ENCODE results near the gene TRPM1.

The TRPM1 gene

DNA sequence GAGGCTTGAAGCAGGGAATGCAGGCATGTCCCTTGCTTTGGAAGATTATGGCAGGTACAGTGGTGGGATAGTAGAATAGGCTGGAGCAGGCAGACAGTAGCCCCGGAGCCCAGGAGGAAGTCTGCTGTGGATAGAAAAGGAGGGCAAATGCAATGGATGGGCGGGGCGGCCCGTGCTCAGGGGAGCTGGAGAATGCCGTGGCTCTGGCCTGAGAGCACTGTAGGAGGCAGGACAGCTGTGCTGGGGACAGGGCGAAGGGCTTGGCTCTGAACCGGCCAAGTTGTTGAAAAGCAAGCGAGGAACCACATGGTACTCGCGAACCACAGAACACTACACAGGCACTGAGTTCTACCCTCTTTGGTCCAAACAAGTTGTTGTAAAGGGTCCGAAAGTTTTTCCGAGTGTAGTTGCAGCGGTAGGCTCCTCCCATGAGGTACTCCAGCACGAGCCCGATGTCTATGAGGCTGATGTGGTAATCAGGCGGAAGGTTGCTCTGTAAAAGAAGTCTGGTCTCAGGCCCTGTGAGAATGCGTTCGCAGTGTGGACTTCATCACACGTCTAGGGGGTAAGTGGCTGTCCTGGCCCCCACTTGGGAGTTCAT lies 54.7 kb downstream of the TRPM1 start:
- no peak overlapping the region for H3K4me3 ChIP-seq (ENCODE audit: low read depth, low read length)
- TF ChIP-seq, protein P1, sequence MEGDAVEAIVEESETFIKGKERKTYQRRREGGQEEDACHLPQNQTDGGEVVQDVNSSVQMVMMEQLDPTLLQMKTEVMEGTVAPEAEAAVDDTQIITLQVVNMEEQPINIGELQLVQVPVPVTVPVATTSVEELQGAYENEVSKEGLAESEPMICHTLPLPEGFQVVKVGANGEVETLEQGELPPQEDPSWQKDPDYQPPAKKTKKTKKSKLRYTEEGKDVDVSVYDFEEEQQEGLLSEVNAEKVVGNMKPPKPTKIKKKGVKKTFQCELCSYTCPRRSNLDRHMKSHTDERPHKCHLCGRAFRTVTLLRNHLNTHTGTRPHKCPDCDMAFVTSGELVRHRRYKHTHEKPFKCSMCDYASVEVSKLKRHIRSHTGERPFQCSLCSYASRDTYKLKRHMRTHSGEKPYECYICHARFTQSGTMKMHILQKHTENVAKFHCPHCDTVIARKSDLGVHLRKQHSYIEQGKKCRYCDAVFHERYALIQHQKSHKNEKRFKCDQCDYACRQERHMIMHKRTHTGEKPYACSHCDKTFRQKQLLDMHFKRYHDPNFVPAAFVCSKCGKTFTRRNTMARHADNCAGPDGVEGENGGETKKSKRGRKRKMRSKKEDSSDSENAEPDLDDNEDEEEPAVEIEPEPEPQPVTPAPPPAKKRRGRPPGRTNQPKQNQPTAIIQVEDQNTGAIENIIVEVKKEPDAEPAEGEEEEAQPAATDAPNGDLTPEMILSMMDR (IDR thresholded peaks at IDR 0.05; ENCODE audit: low read depth, low read length, missing control alignments): no peak
- in situ Hi-C loops (cut with HindIII; ENCODE audit: low sequenced_read_pairs): no loop called here
- no peak for DNase-seq (ENCODE audit: low read depth)

DNA sequence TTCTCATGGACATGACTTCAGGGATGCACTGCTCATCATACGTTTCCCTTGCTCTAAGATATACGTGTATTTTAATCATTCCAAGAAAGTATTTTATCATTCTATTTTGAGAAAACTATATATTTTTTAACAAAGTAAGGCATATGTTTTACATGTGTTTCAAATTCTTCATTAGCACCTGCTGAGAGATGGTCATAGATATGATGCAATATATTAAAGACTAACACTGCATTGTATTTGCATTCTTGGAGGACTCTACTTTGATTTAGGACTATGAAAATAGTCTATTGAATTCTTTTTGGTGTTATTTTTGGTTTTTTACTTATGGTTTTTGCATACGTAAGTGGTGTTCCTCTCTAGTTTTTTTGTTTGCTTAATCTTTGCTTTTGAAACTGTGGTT lies 55.9 kb downstream of the TRPM1 start:
- DNase-seq (ENCODE audit: low read depth): no peak
- TF ChIP-seq, protein P1 (IDR thresholded peaks at IDR 0.05; ENCODE audit: low read depth, low read length, missing control alignments): no peak
- in situ Hi-C loops (cut with HindIII; ENCODE audit: low sequenced_read_pairs): no loop called here
- no peak overlapping the region for H3K4me3 ChIP-seq (ENCODE audit: low read depth, low read length)

DNA sequence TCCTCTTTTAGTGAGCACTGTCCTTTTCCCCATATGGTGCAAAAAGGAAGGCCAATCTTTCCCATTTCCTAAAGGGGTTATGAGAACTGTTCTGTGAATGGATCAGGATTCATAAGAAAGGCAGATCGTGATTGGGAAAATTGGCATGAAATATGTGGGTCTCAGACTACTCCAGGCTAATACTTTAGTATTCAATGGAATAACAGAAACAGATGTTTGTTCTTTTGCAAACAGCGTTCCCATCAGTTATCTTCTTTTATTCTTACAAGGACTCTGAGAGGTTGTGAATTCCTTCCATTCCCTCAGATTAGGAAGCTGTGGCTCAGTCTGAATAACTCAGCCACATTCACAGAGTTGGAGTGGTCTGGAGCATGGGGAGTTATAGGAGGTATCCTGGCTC lies 58.8 kb downstream of the TRPM1 start:
- H3K4me3 ChIP-seq (ENCODE audit: low read depth, low read length): no peak overlapping the region
- in situ Hi-C loops (cut with HindIII; ENCODE audit: low sequenced_read_pairs): no loop called here
- DNase-seq (ENCODE audit: low read depth): no peak
- TF ChIP-seq, protein P1 (IDR thresholded peaks at IDR 0.05; ENCODE audit: low read depth, low read length, missing control alignments): no peak

DNA sequence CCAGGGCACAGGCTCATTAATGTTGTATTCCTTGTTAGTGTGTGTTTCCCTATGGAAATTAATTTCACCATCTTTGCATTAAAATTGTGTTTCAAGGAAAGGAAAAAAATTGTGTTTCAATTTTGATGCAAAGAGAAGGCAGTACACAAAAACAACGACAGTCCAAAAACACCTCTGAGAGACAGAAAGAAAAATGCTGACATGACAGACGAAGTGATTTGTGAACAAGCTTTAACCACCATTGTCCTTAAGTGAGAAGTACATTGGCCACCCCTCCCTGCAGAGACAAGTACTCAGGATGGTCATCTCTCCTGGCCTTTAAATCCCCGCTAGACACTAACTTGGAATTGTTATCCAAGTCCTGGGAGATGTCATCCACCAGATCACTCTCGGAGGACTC lies 59.9 kb downstream of the TRPM1 start:
- in situ Hi-C loops (cut with HindIII; ENCODE audit: low sequenced_read_pairs): no loop called here
- no peak overlapping the region for H3K4me3 ChIP-seq (ENCODE audit: low read depth, low read length)
- TF ChIP-seq, protein P1 (IDR thresholded peaks at IDR 0.05; ENCODE audit: low read depth, low read length, missing control alignments): no peak
- DNase-seq (ENCODE audit: low read depth): no peak

DNA sequence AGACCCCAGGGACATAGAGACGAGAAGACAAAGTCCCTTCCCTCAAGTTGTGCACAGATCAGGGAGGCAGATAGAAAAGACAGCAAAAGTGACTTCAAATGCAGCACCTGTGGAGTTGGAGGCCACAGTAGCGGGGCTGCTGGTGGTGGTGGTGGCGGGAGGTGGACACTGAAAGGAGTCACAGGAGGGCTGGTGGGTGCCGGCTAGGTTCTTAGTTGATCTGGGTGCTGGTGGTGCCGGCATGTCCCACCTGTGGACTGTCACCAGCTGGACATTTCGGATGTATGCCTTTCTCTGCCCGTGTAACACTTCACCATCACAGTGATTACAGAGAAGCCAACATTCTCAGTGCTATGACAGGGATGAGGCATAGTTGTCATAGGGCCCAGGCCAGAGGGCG lies 60.9 kb downstream of the TRPM1 start:
- in situ Hi-C loops (cut with HindIII; ENCODE audit: low sequenced_read_pairs): no loop called here
- H3K4me3 ChIP-seq (ENCODE audit: low read depth, low read length): no peak overlapping the region
- DNase-seq (ENCODE audit: low read depth): no peak

DNA sequence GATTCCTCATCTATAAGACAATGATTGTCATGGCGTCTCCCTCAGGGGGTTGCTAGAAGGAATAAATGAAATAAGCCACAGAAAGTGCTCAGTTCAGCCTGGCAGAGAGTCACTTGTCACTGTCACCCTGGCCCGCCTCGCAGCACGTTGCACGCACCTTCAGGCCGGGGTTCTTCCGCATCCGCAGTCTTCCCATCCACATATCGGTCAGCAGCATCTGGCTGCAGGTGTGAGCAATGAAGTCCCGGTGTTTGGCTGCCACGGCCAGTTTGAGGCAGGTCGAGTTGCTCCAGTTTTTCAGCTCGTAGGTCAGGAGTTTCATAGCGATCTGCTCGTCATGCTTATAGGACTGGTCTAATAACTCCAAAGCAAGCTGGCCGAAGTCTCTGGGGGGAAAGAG lies 61.6 kb downstream of the TRPM1 start:
- DNase-seq (ENCODE audit: low read depth): no peak
- TF ChIP-seq, protein P1 (IDR thresholded peaks at IDR 0.05; ENCODE audit: low read depth, low read length, missing control alignments): no peak
- H3K4me3 ChIP-seq (ENCODE audit: low read depth, low read length): no peak overlapping the region
- in situ Hi-C loops (cut with HindIII; ENCODE audit: low sequenced_read_pairs): no loop called here

More for the DNA sequence above, 60.9 kb downstream of the TRPM1 start:
- TF ChIP-seq, protein P1 (IDR thresholded peaks at IDR 0.05; ENCODE audit: low read depth, low read length, missing control alignments): no peak

Data from astrocyte of the cerebellum (primary cell).